Mucosa of rectum (tissue), 2 donors: ENCODE data around the gene HES3.
A peak's percentile ranks its signal among the peaks of the same experiment; 100 is the strongest.

Source experiments
- H3K27ac ChIP-seq, 2 donors: one replicate each; pipeline ENCODE4 v1.7.0; 2013; ENCODE audit warnings: inconsistent platforms in 2 of 2, low read depth in 2 of 2, low read length in 2 of 2
- H3K27me3 ChIP-seq, 2 donors: one replicate each; pipeline ENCODE4 v1.7.0; 2013; ENCODE audit warnings: low read length in 2 of 2; ENCODE audit not compliant: control insufficient read depth in 2 of 2, insufficient read depth in 2 of 2
- H3K36me3 ChIP-seq, 2 donors: one replicate each; pipeline ENCODE4 v1.7.0; 2013; ENCODE audit warnings: low read length in 2 of 2; ENCODE audit not compliant: control insufficient read depth in 2 of 2, insufficient read depth in 2 of 2
- H3K4me1 ChIP-seq, 2 donors: one replicate each; pipeline ENCODE4 v1.7.0; 2013; ENCODE audit warnings: low read length in 2 of 2, mild to moderate bottlenecking in 1 of 2; ENCODE audit not compliant: control insufficient read depth in 2 of 2, insufficient read depth in 2 of 2
- H3K4me3 ChIP-seq, 2 donors: one replicate each; pipeline ENCODE4 v1.7.0; 2013; ENCODE audit warnings: low read length in 2 of 2
- H3K9ac ChIP-seq, 2 donors: one replicate each; pipeline ENCODE4 v1.7.0; 2013; ENCODE audit warnings: low read length in 2 of 2, low read depth in 1 of 2, mild to moderate bottlenecking in 1 of 2
- H3K9me3 ChIP-seq, 2 donors: one replicate each; pipeline ENCODE4 v1.7.0; 2013; ENCODE audit warnings: low read length in 2 of 2; ENCODE audit not compliant: control insufficient read depth in 2 of 2
- donor health status: healthy.
- donor health status: Normal muscosa, but diverticular disease.

Gene HES3

DNA sequence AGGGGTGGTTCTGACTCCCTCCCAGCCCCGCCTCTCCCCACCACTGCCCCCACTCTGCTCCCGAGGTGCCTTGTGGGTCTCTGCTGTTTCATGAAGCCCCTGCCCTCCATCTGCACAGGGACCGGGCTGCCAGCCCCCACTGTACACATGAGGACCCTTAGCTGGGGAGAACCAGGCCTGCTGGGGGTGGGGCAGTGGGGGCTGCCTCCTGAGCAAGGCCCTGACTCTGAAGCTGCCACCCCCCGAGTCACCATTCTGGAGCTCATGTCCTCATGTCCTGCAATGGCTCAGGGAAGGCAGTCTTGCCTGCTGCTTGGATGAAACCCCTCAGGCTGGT lies 8.4 kb downstream of the HES3 start:
- no peak overlapping the region for H3K4me3 ChIP-seq
- H3K36me3 ChIP-seq = peaks cover 0 to 5% of the 10 kb centered on the region in 2 donors
- no peak overlapping the region for H3K27ac ChIP-seq
- no peaks in the 10 kb centered on the region for H3K9me3 ChIP-seq
- peaks cover 19 to 22% of the 10 kb centered on the region in 2 donors for H3K27me3 ChIP-seq
- H3K4me1 ChIP-seq = peaks cover 5 to 6% of the 10 kb centered on the region in 2 donors
- no peak overlapping the region for H3K9ac ChIP-seq

DNA sequence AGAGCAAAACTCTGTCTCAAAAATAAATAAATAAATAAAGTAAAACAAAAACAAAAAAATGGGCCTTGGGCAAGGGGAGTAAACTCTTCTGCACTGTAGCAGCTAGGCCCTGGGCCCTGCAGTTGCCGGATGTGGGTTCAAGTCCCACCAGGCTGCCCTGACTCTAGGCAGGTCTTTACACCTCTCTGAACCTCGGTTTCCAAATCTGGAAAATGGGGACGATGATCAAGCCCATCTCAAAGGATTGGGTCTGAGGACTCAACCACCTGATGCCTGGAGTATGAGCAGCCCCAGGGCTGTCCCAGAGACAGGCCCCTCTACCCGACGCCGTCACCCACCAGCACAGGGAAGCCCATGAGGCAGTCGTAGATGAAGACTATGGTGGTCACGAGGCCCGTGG lies 9.4 kb downstream of the HES3 start:
- Histone ChIP-seq H3K27me3 (peaks cover 16 to 19% of the 10 kb centered on the region in 2 donors), H3K4me3 (no peak overlapping the region), H3K27ac (no peak overlapping the region), H3K36me3 (peaks cover 0 to 5% of the 10 kb centered on the region in 2 donors), H3K9me3 (no peaks in the 10 kb centered on the region), H3K9ac (no peak overlapping the region), H3K4me1 (peaks cover 5 to 6% of the 10 kb centered on the region in 2 donors)

GRCh38 chr1:6254691-6255090 lies 10.7 kb downstream of the HES3 start:
- no peak overlapping the region for H3K4me3 ChIP-seq
- H3K9me3 ChIP-seq = no peaks in the 10 kb centered on the region
- peaks cover 7 to 10% of the 10 kb centered on the region in 2 donors for H3K4me1 ChIP-seq
- H3K36me3 ChIP-seq = peaks cover 0 to 5% of the 10 kb centered on the region in 2 donors
- H3K27me3 ChIP-seq = peaks cover 12 to 13% of the 10 kb centered on the region in 2 donors
- no peak overlapping the region for H3K9ac ChIP-seq
- no peak overlapping the region for H3K27ac ChIP-seq

DNA sequence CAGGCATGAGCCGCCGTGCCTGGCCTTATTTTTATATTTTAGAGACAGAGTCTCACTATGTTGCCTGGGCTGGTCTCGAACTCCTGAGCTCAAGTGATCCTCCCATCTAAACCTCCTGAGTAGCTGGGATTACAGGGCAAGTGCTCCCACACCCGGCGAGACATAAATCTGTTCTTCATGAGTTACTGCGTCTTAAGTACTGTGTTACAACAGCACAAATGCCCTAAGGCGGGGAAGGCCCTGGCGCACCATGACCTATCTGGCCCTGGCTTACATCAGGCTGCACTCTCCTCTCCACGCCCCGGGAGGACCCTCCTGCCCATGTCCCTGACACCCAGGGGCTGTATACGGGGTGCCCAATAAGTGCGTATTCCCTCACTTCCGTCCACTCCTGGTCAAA lies 12.7 kb downstream of the HES3 start:
- H3K27ac ChIP-seq = no peak overlapping the region
- H3K36me3 ChIP-seq = peaks cover 0 to 5% of the 10 kb centered on the region in 2 donors
- H3K4me1 ChIP-seq = peaks cover 3 to 12% of the 10 kb centered on the region in 2 donors
- no peak overlapping the region for H3K9ac ChIP-seq
- H3K27me3 ChIP-seq = peaks cover 0 to 4% of the 10 kb centered on the region in 2 donors
- H3K4me3 ChIP-seq = no peak overlapping the region
- no peaks in the 10 kb centered on the region for H3K9me3 ChIP-seq

GRCh38 chr1:6257541-6258069 lies 13.6 kb downstream of the HES3 start:
- no peaks in the 10 kb centered on the region for H3K9me3 ChIP-seq
- no peak overlapping the region for H3K9ac ChIP-seq
- peaks cover 3 to 14% of the 10 kb centered on the region in 2 donors for H3K4me1 ChIP-seq
- no peak overlapping the region for H3K4me3 ChIP-seq
- H3K36me3 ChIP-seq = peaks cover 0 to 5% of the 10 kb centered on the region in 2 donors
- no peak overlapping the region for H3K27ac ChIP-seq
- H3K27me3 ChIP-seq = peaks cover 0 to 4% of the 10 kb centered on the region in 2 donors

- H3K4me1 ChIP-seq = peaks cover 3 to 16% of the 10 kb centered on the region in 2 donors
- no peak overlapping the region for H3K27ac ChIP-seq
- no peak overlapping the region for H3K4me3 ChIP-seq
- no peak overlapping the region for H3K9ac ChIP-seq
- peaks cover 2 to 5% of the 10 kb centered on the region in 2 donors for H3K36me3 ChIP-seq
- peaks cover 0 to 4% of the 10 kb centered on the region in 2 donors for H3K27me3 ChIP-seq
- no peaks in the 10 kb centered on the region for H3K9me3 ChIP-seq
Observed at GRCh38 chr1:6258675-6259074, 14.7 kb downstream of the HES3 start.

GRCh38 chr1:6259491-6260362 lies 15.7 kb downstream of the HES3 start:
- H3K9ac ChIP-seq = peak overlapping the region in 1 of 2 donors; percentile 48
- H3K27ac ChIP-seq = peak overlapping the region in 1 of 2 donors; percentile 42
- H3K27me3 ChIP-seq = peaks cover 0 to 4% of the 10 kb centered on the region in 2 donors
- H3K4me1 ChIP-seq = peaks cover 3 to 16% of the 10 kb centered on the region in 2 donors
- peak overlapping the region; percentile 37 to 57 for H3K4me3 ChIP-seq
- H3K36me3 ChIP-seq = peaks cover 0 to 8% of the 10 kb centered on the region in 2 donors
- no peaks in the 10 kb centered on the region for H3K9me3 ChIP-seq

DNA sequence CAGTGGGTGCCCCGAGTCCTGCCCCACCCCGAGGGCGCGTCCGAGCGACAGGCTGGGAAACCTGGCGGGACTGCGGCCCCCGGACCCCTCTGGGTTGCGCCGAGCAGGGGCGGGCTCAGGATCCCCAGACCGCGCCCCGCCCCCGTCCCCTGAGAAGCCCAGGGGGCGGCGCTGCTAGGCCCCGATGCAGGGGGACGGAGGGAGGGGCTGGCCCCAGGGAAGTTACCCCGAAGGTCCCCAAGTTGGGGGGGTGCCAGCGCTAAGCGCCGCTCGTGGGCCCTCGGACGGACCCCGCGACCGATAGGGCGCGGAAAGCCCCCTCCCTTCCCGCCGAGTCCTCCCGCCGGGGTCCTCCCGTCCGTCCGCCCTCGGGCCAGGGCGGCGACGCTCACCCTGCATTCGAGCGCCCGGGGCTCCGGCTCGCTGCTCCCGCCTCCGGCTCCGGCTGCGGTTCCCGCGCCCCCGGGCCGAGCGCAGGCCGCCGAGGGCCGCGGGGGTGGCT lies 16.5 kb downstream of the HES3 start:
- peaks cover 0 to 8% of the 10 kb centered on the region in 2 donors for H3K36me3 ChIP-seq
- peak overlapping the region; percentile 52 to 57 for H3K4me3 ChIP-seq
- peak overlapping the region; percentile 42 to 52 for H3K27ac ChIP-seq
- peak overlapping the region in 1 of 2 donors; percentile 64 for H3K9ac ChIP-seq
- peaks cover 0 to 4% of the 10 kb centered on the region in 2 donors for H3K27me3 ChIP-seq
- no peaks in the 10 kb centered on the region for H3K9me3 ChIP-seq
- H3K4me1 ChIP-seq = peaks cover 3 to 16% of the 10 kb centered on the region in 2 donors

GRCh38 chr1:6260961-6261614 lies 17.1 kb downstream of the HES3 start, which contains the start of gene GPR153:
Gene GPR153 (minus strand): TSS chr1:6261098. CDS start chr1:6254905, 6,193 bp downstream.
- Histone ChIP-seq H3K36me3 (peaks cover 0 to 8% of the 10 kb centered on the region in 2 donors), H3K4me3 (peak within 1 kb of the TSS; percentile 52 to 57), H3K27ac (peak within 1 kb of the TSS; percentile 61 to 63), H3K27me3 (peaks cover 0 to 4% of the 10 kb centered on the region in 2 donors), H3K9me3 (no peaks in the 10 kb centered on the region), H3K9ac (peak within 1 kb of the TSS in 1 of 2 donors; percentile 64), H3K4me1 (peaks cover 3 to 16% of the 10 kb centered on the region in 2 donors)
